ENCODE data around the gene TAF8. TPM values are rescaled to one million over a fixed set of nuclear protein-coding genes. Genes with fewer than 3 reads are reported as not detected.

The TAF8 gene
- total RNA-seq, 1 donor from 2014 or later = 12.6 TPM

GRCh38 chr6:42131531-42131930, 81.2 kb downstream of the TAF8 start:
- Histone ChIP-seq H3K36me3 (ENCODE audit: control insufficient read depth, insufficient read depth, low read length) (peaks cover 48% of the 10 kb centered on the region), H3K4me3 (ENCODE audit: low read depth, low read length) (no peak overlapping the region), H3K27me3 (ENCODE audit: control insufficient read depth, insufficient read depth, low read length) (no peaks in the 10 kb centered on the region)
- peak; percentile 52 for DNase-seq (ENCODE audit: low read depth)
- no peak for TF ChIP-seq CTCF (IDR thresholded peaks at IDR 0.05; ENCODE audit: insufficient read depth, low read length, severe bottlenecking)
- FAIRE-seq = no peak

- no peak for FAIRE-seq
- TF ChIP-seq CTCF (IDR thresholded peaks at IDR 0.05; ENCODE audit: insufficient read depth, low read length, severe bottlenecking) = no peak
- Histone ChIP-seq H3K27me3 (ENCODE audit: control insufficient read depth, insufficient read depth, low read length) (no peaks in the 10 kb centered on the region), H3K4me3 (ENCODE audit: low read depth, low read length) (no peak overlapping the region), H3K36me3 (ENCODE audit: control insufficient read depth, insufficient read depth, low read length) (peaks cover 36% of the 10 kb centered on the region)
- DNase-seq (ENCODE audit: low read depth) = no peak
Observed at GRCh38 chr6:42133926-42134325, 83.6 kb downstream of the TAF8 start.

GRCh38 chr6:42135161-42135560, 84.8 kb downstream of the TAF8 start:
- no peak for FAIRE-seq
- Histone ChIP-seq H3K4me3 (ENCODE audit: low read depth, low read length) (no peak overlapping the region), H3K27me3 (ENCODE audit: control insufficient read depth, insufficient read depth, low read length) (no peaks in the 10 kb centered on the region), H3K36me3 (ENCODE audit: control insufficient read depth, insufficient read depth, low read length) (peaks cover 25% of the 10 kb centered on the region)
- TF ChIP-seq CTCF (IDR thresholded peaks at IDR 0.05; ENCODE audit: insufficient read depth, low read length, severe bottlenecking) = no peak
- DNase-seq (ENCODE audit: low read depth) = no peak

- no peak for TF ChIP-seq CTCF (IDR thresholded peaks at IDR 0.05; ENCODE audit: insufficient read depth, low read length, severe bottlenecking)
- peaks cover 24% of the 10 kb centered on the region for H3K36me3 ChIP-seq (ENCODE audit: control insufficient read depth, insufficient read depth, low read length)
Observed at GRCh38 chr6:42135722-42136121, 85.4 kb downstream of the TAF8 start.

GRCh38 chr6:42136508-42137193, 86.3 kb downstream of the TAF8 start:
- no peak for FAIRE-seq
- TF ChIP-seq CTCF (IDR thresholded peaks at IDR 0.05; ENCODE audit: insufficient read depth, low read length, severe bottlenecking) = no peak
- H3K36me3 ChIP-seq (ENCODE audit: control insufficient read depth, insufficient read depth, low read length) = peaks cover 20% of the 10 kb centered on the region
- H3K4me3 ChIP-seq (ENCODE audit: low read depth, low read length) = no peak overlapping the region
- peak; percentile 84 for DNase-seq (ENCODE audit: low read depth)
- H3K27me3 ChIP-seq (ENCODE audit: control insufficient read depth, insufficient read depth, low read length) = no peaks in the 10 kb centered on the region

More at GRCh38 chr6:42135722-42136121, 85.4 kb downstream of the TAF8 start:
- FAIRE-seq = no peak
- no peak for DNase-seq (ENCODE audit: low read depth)
- no peaks in the 10 kb centered on the region for H3K27me3 ChIP-seq (ENCODE audit: control insufficient read depth, insufficient read depth, low read length)
- H3K4me3 ChIP-seq (ENCODE audit: low read depth, low read length) = no peak overlapping the region

Other genes with a start within 250 kb of the TAF8 start
- 1.5 and 1.6 TPM in 2 replicates for gene USP49, start 155.1 kb upstream of the TAF8 start, total RNA-seq
- gene MED20, start 129.4 kb upstream of the TAF8 start, total RNA-seq = 37.6 and 40.0 TPM in 2 replicates
- gene BYSL, start 129.0 kb upstream of the TAF8 start, total RNA-seq = 16.9 and 28.2 TPM in 2 replicates
- gene CCND3, start 108.7 kb upstream of the TAF8 start, total RNA-seq = 9.7 and 11.8 TPM in 2 replicates
- 11.3 and 46.1 TPM in 2 replicates for gene C6orf132, start 92.1 kb downstream of the TAF8 start, total RNA-seq
- not detected in 2 replicates for gene GUCA1A, start 122.8 kb downstream of the TAF8 start, total RNA-seq
- 1.9 and 2.4 TPM in 2 replicates for gene GUCA1B, start 144.4 kb downstream of the TAF8 start, total RNA-seq
- gene MRPS10, start 167.3 kb downstream of the TAF8 start, total RNA-seq = 71.6 and 74.5 TPM in 2 replicates

All from bronchial epithelial cell (primary cell).